Measurements from ENCODE around the gene LRCH1.

- TF ChIP-seq POLR2AphosphoS5 (IDR thresholded peaks at IDR 0.05; ENCODE audit: low read depth) (no peak), CTCF (IDR thresholded peaks at IDR 0.05; ENCODE audit: insufficient read depth, low read length) (no peak), REST (IDR thresholded peaks at IDR 0.05; ENCODE audit: insufficient replicate concordance, low read depth) (no peak), GABPA (IDR thresholded peaks at IDR 0.05; ENCODE audit: low read depth) (no peak), SPI1 (IDR thresholded peaks at IDR 0.05; ENCODE audit: borderline replicate concordance, low read depth) (no peak)
Measured at GRCh38 chr13:46617229-46617721, 64.3 kb downstream of the LRCH1 start.

Data from HL-60 (cell line).